ENCODE measurements around the gene TSFM. TPM values are rescaled to one million over a fixed set of nuclear protein-coding genes. Genes with fewer than 3 reads are reported as not detected.

The TSFM gene
- total RNA-seq, 6 donors from 2014 or later = 5.0 to 34.0 (median 22.8) TPM

GRCh38 chr12:57821474-57822214, 39.1 kb downstream of the TSFM start:
- ATAC-seq (ENCODE audit: low FRiP score in 2 of 2) (no peak), DNase-seq (no peak)
- H3K9me3 ChIP-seq = no peaks in the 10 kb centered on the region
- no peak overlapping the region for H3K4me3 ChIP-seq
- TF ChIP-seq POLR2AphosphoS5 (IDR thresholded peaks at IDR 0.05) (no peak), CTCF (IDR thresholded peaks at IDR 0.05) (no peak), EP300 (IDR thresholded peaks at IDR 0.05) (no peak), POLR2A (IDR thresholded peaks at IDR 0.05) (no peak)
- H3K27ac ChIP-seq = peak overlapping the region in 3 of 4 donors; percentile 55 to 88 (median 84)
- peaks cover 51 to 84% (median 71%) of the 10 kb centered on the region in 4 donors for H3K36me3 ChIP-seq
- WGBS, 2 donors = 84 to 85% methylated on average over 10 of the region's 10 CpGs
- H3K27me3 ChIP-seq = no peaks in the 10 kb centered on the region
- peaks cover 47 to 74% (median 59%) of the 10 kb centered on the region in 4 donors for H3K4me1 ChIP-seq

GRCh38 chr12:57822392-57823130, 40.0 kb downstream of the TSFM start:
- no peak for ATAC-seq (ENCODE audit: low FRiP score in 2 of 2)
- H3K4me1 ChIP-seq = peaks cover 43 to 74% (median 51%) of the 10 kb centered on the region in 4 donors
- DNase-seq = no peak
- WGBS, 2 donors = 78 to 79% methylated on average over 10 of the region's 10 CpGs
- H3K27ac ChIP-seq = peak overlapping the region; percentile 55 to 88 (median 74)
- peaks cover 60 to 93% (median 80%) of the 10 kb centered on the region in 4 donors for H3K36me3 ChIP-seq
- no peaks in the 10 kb centered on the region for H3K27me3 ChIP-seq
- peak in 1 of 2 donors; percentile 35 for TF ChIP-seq POLR2AphosphoS5 (IDR thresholded peaks at IDR 0.05)
- peak in 1 of 4 donors; percentile 35 for TF ChIP-seq EP300 (IDR thresholded peaks at IDR 0.05)
- TF ChIP-seq CTCF (IDR thresholded peaks at IDR 0.05) = no peak
- no peak for TF ChIP-seq POLR2A (IDR thresholded peaks at IDR 0.05)
- H3K4me3 ChIP-seq = no peak overlapping the region
- H3K9me3 ChIP-seq = no peaks in the 10 kb centered on the region

GRCh38 chr12:57823131-57823907, 40.7 kb downstream of the TSFM start:
- ATAC-seq (ENCODE audit: low FRiP score in 2 of 2) (no peak), DNase-seq (no peak)
- Histone ChIP-seq H3K4me3 (no peak overlapping the region), H3K27ac (peak overlapping the region; percentile 55 to 84 (median 74)), H3K4me1 (peaks cover 38 to 70% (median 49%) of the 10 kb centered on the region in 4 donors), H3K9me3 (no peaks in the 10 kb centered on the region), H3K27me3 (no peaks in the 10 kb centered on the region), H3K36me3 (peaks cover 66 to 99% (median 88%) of the 10 kb centered on the region in 4 donors)
- 83 to 85% methylated on average over 10 to 17 of the region's 17 CpGs for WGBS, 2 donors
- TF ChIP-seq CTCF (IDR thresholded peaks at IDR 0.05) (no peak), POLR2AphosphoS5 (IDR thresholded peaks at IDR 0.05) (no peak), POLR2A (IDR thresholded peaks at IDR 0.05) (no peak), EP300 (IDR thresholded peaks at IDR 0.05) (no peak)

GRCh38 chr12:57823908-57824640, 41.5 kb downstream of the TSFM start:
- no peak for ATAC-seq (ENCODE audit: low FRiP score in 2 of 2)
- Histone ChIP-seq H3K4me1 (peaks cover 37 to 70% (median 49%) of the 10 kb centered on the region in 4 donors), H3K4me3 (no peak overlapping the region), H3K9me3 (no peaks in the 10 kb centered on the region), H3K27ac (peak overlapping the region; percentile 55 to 84 (median 74)), H3K27me3 (no peaks in the 10 kb centered on the region), H3K36me3 (peaks cover 72 to 100% (median 93%) of the 10 kb centered on the region in 4 donors)
- TF ChIP-seq EP300 (IDR thresholded peaks at IDR 0.05) (no peak), CTCF (IDR thresholded peaks at IDR 0.05) (no peak), POLR2A (IDR thresholded peaks at IDR 0.05) (no peak), POLR2AphosphoS5 (IDR thresholded peaks at IDR 0.05) (no peak)
- DNase-seq = no peak
- WGBS, 2 donors = 93 to 94% methylated on average over 10 to 18 of the region's 18 CpGs
